GM23338 (cell line): ENCODE data around the gene SUPT5H. TPM values are rescaled to one million over a fixed set of nuclear protein-coding genes. Genes with fewer than 3 reads are reported as not detected.

ENCODE experiments used
- ATAC-seq: fragments of 200-7000 bp; cut with Tn5 transposase; 3 replicates; pipeline ENCODE4 v1.9.1; 2020
- DNase-seq: peaks from one replicate; pipeline ENCODE4 v3.0.0-alpha.2; 2015; ENCODE audit warnings: low spot score
- H2AFZ ChIP-seq: fragments of 200-600 bp; sonication (generic); 2 replicates; pipeline ENCODE4 v1.8.0; 2016; ENCODE audit warnings: antibody characterized with exemption, mild to moderate bottlenecking, moderate library complexity
- H3F3A ChIP-seq: fragments of 200-600 bp; sonication (generic); replicated peaks from 2 replicates; pipeline ENCODE4 v1.8.0; 2017; ENCODE audit warnings: antibody characterized with exemption, mixed run types, low read depth
- H3K27ac ChIP-seq: fragments of 200-600 bp; sonication (generic); 2 replicates; pipeline ENCODE4 v1.6.1; 2016; ENCODE audit warnings: low read depth
- H3K27me3 ChIP-seq: fragments of 200-600 bp; sonication (generic); 2 replicates; pipeline ENCODE4 v1.8.0; 2016; ENCODE audit warnings: mild to moderate bottlenecking, mixed run types, moderate library complexity; ENCODE audit not compliant: insufficient read depth
- H3K36me3 ChIP-seq: fragments of 200-600 bp; sonication (generic); 2 replicates; pipeline ENCODE4 v1.8.0; 2016; ENCODE audit warnings: mild to moderate bottlenecking; ENCODE audit not compliant: insufficient read depth
- H3K4me1 ChIP-seq: fragments of 200-600 bp; sonication (generic); 2 replicates; pipeline ENCODE4 v1.8.0; 2016; ENCODE audit warnings: mild to moderate bottlenecking, moderate library complexity; ENCODE audit not compliant: insufficient read depth
- H3K4me2 ChIP-seq: fragments of 200-600 bp; sonication (generic); 2 replicates; pipeline ENCODE4 v1.7.1; 2017; ENCODE audit warnings: mixed run types
- H3K4me3 ChIP-seq: fragments of 200-600 bp; sonication (generic); 2 replicates; pipeline ENCODE4 v1.6.1; 2016; ENCODE audit warnings: mixed run types
- H3K79me2 ChIP-seq: fragments of 200-600 bp; sonication (generic); replicated peaks from 2 replicates; pipeline ENCODE4 v1.8.0; 2017; ENCODE audit warnings: mild to moderate bottlenecking; ENCODE audit not compliant: insufficient read depth
- H3K9me2 ChIP-seq: fragments of 200-600 bp; sonication (generic); 2 replicates; pipeline ENCODE4 v1.8.0; 2017; ENCODE audit not compliant: insufficient read depth
- H4K20me1 ChIP-seq: fragments of 200-600 bp; sonication (generic); replicated peaks from 2 replicates; pipeline ENCODE4 v1.8.0; 2017; ENCODE audit warnings: mild to moderate bottlenecking; ENCODE audit not compliant: insufficient read depth
- H3K27ac Mint-ChIP-seq: 2 replicates; pipeline ENCODE4 v1.8.0; 2020; ENCODE audit warnings: inconsistent platforms, mild to moderate bottlenecking, moderate library complexity, mixed read lengths
- H3K27me3 Mint-ChIP-seq: 3 replicates; pipeline ENCODE4 v1.8.0; 2022; ENCODE audit warnings: low read depth, mild to moderate bottlenecking, moderate library complexity, mixed read lengths, inconsistent platforms; ENCODE audit not compliant: insufficient read depth, poor library complexity
- H3K36me3 Mint-ChIP-seq: 3 replicates; pipeline ENCODE4 v1.8.0; 2021; ENCODE audit warnings: low read depth, mild to moderate bottlenecking, inconsistent platforms, moderate library complexity, mixed read lengths
- H3K4me1 Mint-ChIP-seq: 3 replicates; pipeline ENCODE4 v1.8.0; 2020; ENCODE audit warnings: mild to moderate bottlenecking, inconsistent platforms, mixed read lengths
- H3K4me3 Mint-ChIP-seq: 3 replicates; pipeline ENCODE4 v1.8.0; 2021; ENCODE audit warnings: moderate library complexity, mild to moderate bottlenecking, inconsistent platforms, mixed read lengths
- H3K9me3 Mint-ChIP-seq: 3 replicates; pipeline ENCODE4 v1.8.0; 2020; ENCODE audit warnings: moderate library complexity, mild to moderate bottlenecking, inconsistent platforms, mixed read lengths
- CTCF ChIP-seq, 2 experiments: fragments of 200-600 bp in 1 of 2; sonication (generic) in 1 of 2; conservative IDR thresholded peaks; 2 replicates each; pipeline versions ENCODE4 v1.5.1 to v1.6.1; 2016 to 2017; ENCODE audit warnings: antibody characterized with exemption in 2 of 2, low read depth in 2 of 2, mild to moderate bottlenecking in 2 of 2, moderate library complexity in 1 of 2
- EZH2phosphoT487 ChIP-seq: fragments of 200-600 bp; sonication (generic); IDR thresholded peaks from one replicate; pipeline ENCODE4 v1.8.1; 2018; ENCODE audit warnings: antibody characterized with exemption; ENCODE audit not compliant: unreplicated experiment
- JUNB ChIP-seq: IDR thresholded peaks from one replicate; pipeline ENCODE4 v1.6.1; 2016; ENCODE audit warnings: antibody characterized with exemption; ENCODE audit not compliant: unreplicated experiment
- NANOG ChIP-seq: IDR thresholded peaks from 2 replicates; pipeline ENCODE4 v1.6.1; 2016; ENCODE audit warnings: antibody characterized with exemption, borderline replicate concordance
- ZNF462 ChIP-seq: fragments of 250-450 bp; sonication (Bioruptor Pico); IDR thresholded peaks from 2 replicates; pipeline ENCODE4 v1.5.0; 2020; ENCODE audit warnings: mild to moderate bottlenecking, moderate library complexity
- polyA plus RNA-seq: library from polyadenylated mRNA; unstranded; fragments of >200 nt; fragmentation: Nextera tagmentation; extraction: Ambion mirVana; gene quantifications from 2 replicates; pipeline ENCODE4 v1.2.1, GENCODE V29; 2016
- total RNA-seq: library from RNA; depleted of rRNA; stranded (reverse); fragments of >200 nt; shearing (Covaris generic); gene quantifications from 2 replicates; pipeline ENCODE4 v1.2.3, GENCODE V29; 2014

The SUPT5H gene
- total and polyA plus RNA-seq, 2 experiments from 2014 or later = 108 to 150 TPM

DNA sequence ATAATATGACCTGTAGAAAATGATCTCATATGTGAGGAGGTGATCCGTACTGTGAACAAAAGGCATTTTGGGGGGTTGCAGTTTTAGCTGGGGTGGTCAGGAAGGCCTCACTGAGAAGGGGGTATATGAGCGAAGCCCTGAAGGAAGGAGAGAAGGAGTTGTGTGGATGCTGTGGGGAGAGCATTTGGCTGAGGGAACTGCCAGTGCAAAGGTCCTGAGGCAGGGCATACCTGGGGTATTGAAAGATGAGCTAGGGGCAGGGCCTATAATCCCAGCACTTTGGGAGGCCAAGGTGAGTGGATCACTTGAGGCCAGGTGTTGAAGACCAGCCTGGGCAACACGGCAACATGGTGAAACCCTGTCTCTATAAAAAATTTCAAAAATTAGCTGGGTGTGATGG is 72.0 kb downstream of the SUPT5H start (continued):
- TF ChIP-seq JUNB (no peak), ZNF462 (CRISPR knock-in tag) (no peak), CTCF (conservative IDR thresholded peaks at IDR 0.05; ENCODE audit: low read depth in 2 of 2) (no peak), NANOG (no peak)

- no peaks in the 10 kb centered on the region; the same call in 1 of the 2 replicates for H3K36me3 ChIP-seq
- H3K4me1 Mint-ChIP-seq = peaks cover 25% of the 10 kb centered on the region
- 0 out of 2 replicates have a peak, but pooled peaks cover 14% of the 10 kb centered on the region for H3F3A ChIP-seq
- peaks cover 31% of the 10 kb centered on the region for H3K36me3 Mint-ChIP-seq
- H3K27me3 ChIP-seq = peaks cover 11% of the 10 kb centered on the region
- peak overlapping the region; percentile 63 for H3K4me3 Mint-ChIP-seq
- peak overlapping the region; percentile 30; the same call in 1 of the 2 replicates for H3K4me3 ChIP-seq
- peaks cover 15% of the 10 kb centered on the region; the same call in 1 of the 2 replicates for H3K4me1 ChIP-seq
- peaks cover 16% of the 10 kb centered on the region for H3K79me2 ChIP-seq
- H3K27me3 Mint-ChIP-seq = peaks cover 23% of the 10 kb centered on the region
- 0 out of 2 replicates have a peak, but pooled peaks cover 4% of the 10 kb centered on the region for H4K20me1 ChIP-seq
- no peaks in the 10 kb centered on the region for H3K9me2 ChIP-seq
- H3K27ac Mint-ChIP-seq = peak overlapping the region; percentile 43; the same call in 1 of the 2 replicates
- H2AFZ ChIP-seq = no peak overlapping the region
- peak; percentile 44 for DNase-seq
- H3K9me3 Mint-ChIP-seq = peaks cover 9% of the 10 kb centered on the region; the same call in 2 of the 3 replicates
- peak overlapping the region; percentile 90 for H3K27ac ChIP-seq
- ATAC-seq = no peak
- peak overlapping the region; percentile 65 for H3K4me2 ChIP-seq
- no peak for TF ChIP-seq CTCF (conservative IDR thresholded peaks at IDR 0.05; ENCODE audit: low read depth in 2 of 2)
- no peak for TF ChIP-seq EZH2phosphoT487
These were observed 73.1 kb downstream of the SUPT5H start for GRCh38 chr19:39518458-39518857.
